OCI-LY1 (cell line): Measurements from ENCODE around the gene MGAT5B.

Experiments used
- H2AFZ ChIP-seq: fragments of 200-600 bp; sonication (generic), shearing (Covaris generic); 2 replicates; pipeline ENCODE4 v1.6.0; 2014; ENCODE audit warnings: antibody characterized with exemption, mild to moderate bottlenecking, low read length
- H3F3A ChIP-seq: fragments of 200-600 bp; sonication (generic), shearing (Covaris generic); 2 replicates; pipeline ENCODE4 v1.6.0; 2014; ENCODE audit warnings: mild to moderate bottlenecking, antibody characterized with exemption, low read length, moderate library complexity; ENCODE audit not compliant: insufficient read depth
- H3K27ac ChIP-seq: fragments of 200-600 bp; sonication (generic); 2 replicates; pipeline ENCODE4 v1.5.1; 2014; ENCODE audit warnings: low read length, mixed run types, mild to moderate bottlenecking, low read depth; ENCODE audit not compliant: poor library complexity, severe bottlenecking
- H3K27me3 ChIP-seq: fragments of 200-600 bp; sonication (generic); 2 replicates; pipeline ENCODE4 v1.6.0; 2014; ENCODE audit warnings: antibody characterized with exemption, mild to moderate bottlenecking, low read length, moderate library complexity; ENCODE audit not compliant: insufficient read depth
- H3K36me3 ChIP-seq: fragments of 200-600 bp; sonication (generic); 2 replicates; pipeline ENCODE4 v1.6.1; 2014; ENCODE audit warnings: mild to moderate bottlenecking, antibody characterized with exemption, low read length, moderate library complexity, mixed read lengths; ENCODE audit not compliant: insufficient read depth
- H3K4me1 ChIP-seq: fragments of 200-600 bp; sonication (generic); 2 replicates; pipeline ENCODE4 v1.5.1; 2014; ENCODE audit warnings: mild to moderate bottlenecking, low read length, moderate library complexity; ENCODE audit not compliant: insufficient read depth, severe bottlenecking
- H3K4me2 ChIP-seq: fragments of 200-600 bp; sonication (generic), shearing (Covaris generic); 2 replicates; pipeline ENCODE4 v1.6.1; 2014; ENCODE audit warnings: low read length
- H3K4me3 ChIP-seq: fragments of 200-600 bp; sonication (generic); 2 replicates; pipeline ENCODE4 v1.5.1; 2014; ENCODE audit warnings: low read length, low read depth, mild to moderate bottlenecking, mixed read lengths; ENCODE audit not compliant: poor library complexity, severe bottlenecking
- H3K79me2 ChIP-seq: fragments of 200-600 bp; shearing (Covaris generic); 2 replicates; pipeline ENCODE4 v1.6.1; 2016; ENCODE audit warnings: mixed run types, low read length, mixed read lengths; ENCODE audit not compliant: insufficient read depth
- H3K9ac ChIP-seq: fragments of 200-600 bp; sonication (generic), shearing (Covaris generic); 2 replicates; pipeline ENCODE4 v1.6.1; 2014; ENCODE audit warnings: mild to moderate bottlenecking, low read length, mixed read lengths
- H3K9me2 ChIP-seq: fragments of 200-600 bp; sonication (generic), shearing (Covaris generic); 2 replicates; pipeline ENCODE4 v1.6.1; 2014; ENCODE audit warnings: low read depth, mild to moderate bottlenecking, low read length, mixed read lengths
- H3K9me3 ChIP-seq: fragments of 200-600 bp; shearing (Covaris generic); 2 replicates; pipeline ENCODE4 v1.6.1; 2014; ENCODE audit warnings: low read length, mixed read lengths
- H4K20me1 ChIP-seq: fragments of 200-600 bp; sonication (generic), shearing (Covaris generic); 2 replicates; pipeline ENCODE4 v1.6.0; 2016; ENCODE audit warnings: mild to moderate bottlenecking, low read length; ENCODE audit not compliant: insufficient read depth
- EZH2 ChIP-seq: fragments of 200-600 bp; sonication (generic), shearing (Covaris generic); IDR thresholded peaks from 2 replicates; pipeline ENCODE4 v1.8.0; 2017; ENCODE audit warnings: borderline replicate concordance, mixed run types, mild to moderate bottlenecking, antibody characterized with exemption, low read length, moderate library complexity, mixed read lengths
- TF ChIP-seq, protein P1 (sequence below): fragments of 200-600 bp; sonication (generic), shearing (Covaris generic); IDR thresholded peaks from 2 replicates; pipeline ENCODE4 v1.5.1; 2017; ENCODE audit warnings: mild to moderate bottlenecking, antibody characterized with exemption, low read length, moderate library complexity, mixed read lengths

MGAT5B gene

DNA sequence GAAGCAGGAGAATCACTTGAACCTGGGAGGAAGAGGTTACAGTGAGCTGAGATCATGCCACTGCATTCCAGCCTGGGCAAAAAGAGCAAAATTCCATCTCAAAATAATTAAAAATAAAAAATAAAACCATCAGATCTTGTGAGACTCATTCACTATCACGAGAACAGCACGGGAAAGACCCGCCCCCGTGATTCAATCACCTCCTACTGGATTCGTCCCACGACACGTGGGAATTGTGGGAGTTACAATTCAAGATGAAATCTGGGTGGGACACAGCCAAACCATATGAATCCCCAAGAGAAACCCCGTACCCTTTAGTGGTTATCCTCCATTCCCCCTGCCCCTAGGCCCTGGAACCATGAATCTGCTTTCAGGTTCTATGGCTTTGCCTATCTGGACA lies 15.4 kb upstream of the MGAT5B start:
- Histone ChIP-seq H3K4me3 (no peak overlapping the region), H3K4me1 (no peaks in the 10 kb centered on the region), H2AFZ (no peak overlapping the region), H3K9me2 (no peaks in the 10 kb centered on the region), H3K27me3 (peaks cover 4% of the 10 kb centered on the region), H3K79me2 (no peaks in the 10 kb centered on the region), H3K27ac (no peak overlapping the region), H3K9me3 (no peaks in the 10 kb centered on the region), H3K9ac (no peak overlapping the region), H4K20me1 (no peaks in the 10 kb centered on the region), H3F3A (no peaks in the 10 kb centered on the region), H3K36me3 (no peaks in the 10 kb centered on the region), H3K4me2 (no peak overlapping the region)
- no peak for TF ChIP-seq EZH2
- TF ChIP-seq, protein P1, sequence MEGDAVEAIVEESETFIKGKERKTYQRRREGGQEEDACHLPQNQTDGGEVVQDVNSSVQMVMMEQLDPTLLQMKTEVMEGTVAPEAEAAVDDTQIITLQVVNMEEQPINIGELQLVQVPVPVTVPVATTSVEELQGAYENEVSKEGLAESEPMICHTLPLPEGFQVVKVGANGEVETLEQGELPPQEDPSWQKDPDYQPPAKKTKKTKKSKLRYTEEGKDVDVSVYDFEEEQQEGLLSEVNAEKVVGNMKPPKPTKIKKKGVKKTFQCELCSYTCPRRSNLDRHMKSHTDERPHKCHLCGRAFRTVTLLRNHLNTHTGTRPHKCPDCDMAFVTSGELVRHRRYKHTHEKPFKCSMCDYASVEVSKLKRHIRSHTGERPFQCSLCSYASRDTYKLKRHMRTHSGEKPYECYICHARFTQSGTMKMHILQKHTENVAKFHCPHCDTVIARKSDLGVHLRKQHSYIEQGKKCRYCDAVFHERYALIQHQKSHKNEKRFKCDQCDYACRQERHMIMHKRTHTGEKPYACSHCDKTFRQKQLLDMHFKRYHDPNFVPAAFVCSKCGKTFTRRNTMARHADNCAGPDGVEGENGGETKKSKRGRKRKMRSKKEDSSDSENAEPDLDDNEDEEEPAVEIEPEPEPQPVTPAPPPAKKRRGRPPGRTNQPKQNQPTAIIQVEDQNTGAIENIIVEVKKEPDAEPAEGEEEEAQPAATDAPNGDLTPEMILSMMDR = no peak

DNA sequence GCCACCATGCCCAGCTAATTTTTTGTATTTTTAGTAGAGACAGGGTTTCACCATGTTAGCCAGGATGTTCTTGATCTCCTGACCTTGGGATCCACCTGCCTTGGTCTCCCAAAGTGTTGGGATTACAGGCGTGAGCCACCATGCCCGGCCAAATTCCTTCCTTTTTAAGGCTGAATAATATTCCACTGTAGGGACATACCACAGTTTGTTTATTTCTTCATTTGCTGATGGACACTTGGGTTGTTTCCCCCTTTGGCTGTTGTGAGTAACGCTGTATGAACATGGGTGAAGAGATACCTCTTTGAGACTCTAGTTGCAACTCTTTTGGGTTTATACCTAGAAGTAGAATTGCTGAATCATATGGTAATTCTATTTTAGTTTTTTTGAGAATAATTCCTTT lies 13.1 kb upstream of the MGAT5B start:
- Histone ChIP-seq H4K20me1 (no peaks in the 10 kb centered on the region), H3K27ac (no peak overlapping the region), H3K79me2 (no peaks in the 10 kb centered on the region), H3K9me3 (no peaks in the 10 kb centered on the region), H3K9ac (no peak overlapping the region), H3K4me1 (no peaks in the 10 kb centered on the region), H3F3A (no peaks in the 10 kb centered on the region; the same call in 1 of the 2 replicates), H3K4me3 (no peak overlapping the region), H3K9me2 (no peaks in the 10 kb centered on the region), H2AFZ (no peak overlapping the region), H3K4me2 (no peak overlapping the region), H3K36me3 (no peaks in the 10 kb centered on the region), H3K27me3 (peaks cover 4% of the 10 kb centered on the region)
- TF ChIP-seq, protein P1 = no peak
- TF ChIP-seq EZH2 = no peak

DNA sequence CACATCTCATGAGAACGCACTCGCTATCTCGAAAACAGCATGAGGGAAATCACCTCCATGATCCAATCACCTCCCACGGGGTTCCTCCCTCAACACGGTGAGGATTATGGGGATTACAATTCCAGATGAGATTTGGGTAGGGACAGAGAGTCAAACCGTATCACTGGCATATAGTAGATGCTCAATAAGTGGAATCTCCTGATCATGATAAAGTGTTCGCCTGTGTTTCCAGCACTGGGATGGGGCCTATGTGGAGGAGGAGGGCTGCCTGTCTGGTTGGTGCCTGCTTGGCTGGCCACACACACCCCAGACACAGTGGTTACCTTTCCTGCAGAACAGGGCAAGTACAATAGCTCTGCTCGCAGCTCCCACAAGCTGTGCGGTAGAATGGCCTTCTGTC lies 6.1 kb upstream of the MGAT5B start:
- H3K4me2 ChIP-seq = no peak overlapping the region
- no peak overlapping the region for H3K9ac ChIP-seq
- H3K79me2 ChIP-seq = no peaks in the 10 kb centered on the region
- H3K36me3 ChIP-seq = no peaks in the 10 kb centered on the region
- no peaks in the 10 kb centered on the region; the same call in 1 of the 2 replicates for H3F3A ChIP-seq
- no peak for TF ChIP-seq EZH2
- TF ChIP-seq, protein P1 = no peak
- H3K9me2 ChIP-seq = no peaks in the 10 kb centered on the region
- peaks cover 5% of the 10 kb centered on the region; the same call in 1 of the 2 replicates for H3K27me3 ChIP-seq
- no peak overlapping the region for H3K27ac ChIP-seq
- no peaks in the 10 kb centered on the region for H3K9me3 ChIP-seq
- H4K20me1 ChIP-seq = no peaks in the 10 kb centered on the region
- H2AFZ ChIP-seq = no peak overlapping the region
- H3K4me3 ChIP-seq = no peak overlapping the region
- H3K4me1 ChIP-seq = no peaks in the 10 kb centered on the region
